TTC549 (cell line): ENCODE data around the gene SLC6A15.

Source experiments
- FAIRE-seq: peaks from 2 replicates; lab custom pipeline; 2012; peaks lifted over from hg19 to GRCh38; lab: Jason Lieb, UNC

SLC6A15 gene

DNA sequence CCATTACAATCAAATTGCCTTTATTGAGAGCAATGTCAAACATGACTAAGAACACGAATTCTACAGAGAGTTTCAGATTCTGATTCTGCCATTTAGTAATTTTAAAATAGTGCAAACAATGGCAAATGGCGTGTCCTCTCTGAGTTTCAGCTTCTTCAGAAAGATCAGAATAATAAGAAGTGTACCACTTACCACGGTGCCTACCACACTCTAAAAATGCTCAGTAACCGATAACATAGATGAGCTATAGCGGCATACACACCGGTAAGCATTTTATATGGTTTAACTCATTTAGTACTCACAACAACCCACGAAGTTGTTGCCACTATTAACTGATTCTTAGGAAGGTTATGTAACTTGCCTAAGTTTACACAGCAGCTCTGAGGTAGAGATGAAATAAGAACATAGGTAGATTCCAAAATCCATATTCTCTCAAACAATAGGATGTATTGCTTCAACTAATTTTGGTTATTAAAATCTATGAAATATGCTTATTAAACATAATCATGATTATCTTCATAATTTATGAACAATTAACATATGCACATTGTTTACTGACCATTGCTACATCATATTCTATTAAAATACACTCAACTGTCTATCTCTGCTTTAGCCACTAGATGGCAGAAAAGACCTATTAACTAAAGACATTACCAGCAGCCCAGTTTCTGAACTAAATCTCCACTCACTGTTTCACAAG is 38.3 kb downstream of the SLC6A15 start:
- FAIRE-seq, result peak; percentile 87

- FAIRE-seq, result no peak
Measured at GRCh38 chr12:84862186-84862585, 50.4 kb downstream of the SLC6A15 start.

GRCh38 chr12:84860718-84861117 is 51.9 kb downstream of the SLC6A15 start:
- FAIRE-seq, result no peak

DNA sequence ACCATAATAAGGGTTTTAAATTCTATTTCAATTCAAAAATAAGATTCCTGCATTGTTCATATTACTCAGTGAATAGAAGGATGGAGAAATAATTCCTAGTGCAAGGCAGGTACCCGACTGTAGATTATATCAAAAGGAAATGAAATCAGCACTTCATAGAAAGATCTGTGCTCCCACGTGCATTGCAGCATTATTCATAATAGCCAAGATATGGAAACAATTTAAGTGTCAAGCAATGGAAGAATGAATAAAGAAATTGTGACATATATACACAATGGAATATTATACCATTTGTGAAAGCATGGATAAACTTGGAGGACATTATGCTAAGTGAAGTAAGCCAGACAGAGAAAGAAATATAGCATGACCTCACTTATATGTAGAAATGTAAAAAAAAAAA is 53.8 kb downstream of the SLC6A15 start:
- FAIRE-seq, result no peak

- no peak for FAIRE-seq
Measured at GRCh38 chr12:84857525-84858208, 54.9 kb downstream of the SLC6A15 start.

DNA sequence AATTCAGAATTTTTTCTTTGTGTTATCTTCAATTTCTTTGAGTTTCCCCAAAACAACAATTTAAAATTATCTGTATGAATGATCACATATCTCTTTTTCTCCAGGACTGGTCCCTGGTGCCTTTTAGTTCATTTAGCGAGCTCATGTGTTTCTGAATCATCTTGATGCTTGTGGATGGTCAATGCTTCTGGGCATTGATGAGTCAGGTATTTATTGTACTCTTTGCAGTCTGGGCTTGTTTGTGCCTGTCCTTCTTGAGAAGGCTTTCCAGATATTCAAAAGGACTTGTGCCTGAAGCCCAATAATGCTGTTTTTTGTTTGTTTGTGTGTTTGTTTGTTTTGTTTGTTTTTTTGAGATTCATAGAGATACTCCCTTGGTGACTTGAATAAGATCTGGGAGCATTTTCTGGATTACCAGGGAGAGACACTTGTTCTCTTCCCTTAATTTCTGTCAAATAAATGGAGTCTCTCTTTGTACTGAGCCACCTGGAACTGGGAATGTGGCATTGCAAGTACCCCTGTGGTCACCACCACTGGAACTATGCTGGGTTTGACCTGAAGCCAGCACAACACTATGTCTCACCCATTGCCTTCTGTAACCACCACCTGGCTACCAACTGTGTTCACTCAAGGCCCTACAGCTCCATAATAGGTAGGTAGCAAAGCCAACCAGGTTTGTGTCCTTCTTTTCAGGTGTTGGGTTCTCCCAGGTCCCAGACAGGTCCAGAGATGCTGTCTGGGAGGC is 56.3 kb downstream of the SLC6A15 start:
- no peak for FAIRE-seq

GRCh38 chr12:84843593-84844144 is 68.9 kb downstream of the SLC6A15 start:
- no peak for FAIRE-seq

DNA sequence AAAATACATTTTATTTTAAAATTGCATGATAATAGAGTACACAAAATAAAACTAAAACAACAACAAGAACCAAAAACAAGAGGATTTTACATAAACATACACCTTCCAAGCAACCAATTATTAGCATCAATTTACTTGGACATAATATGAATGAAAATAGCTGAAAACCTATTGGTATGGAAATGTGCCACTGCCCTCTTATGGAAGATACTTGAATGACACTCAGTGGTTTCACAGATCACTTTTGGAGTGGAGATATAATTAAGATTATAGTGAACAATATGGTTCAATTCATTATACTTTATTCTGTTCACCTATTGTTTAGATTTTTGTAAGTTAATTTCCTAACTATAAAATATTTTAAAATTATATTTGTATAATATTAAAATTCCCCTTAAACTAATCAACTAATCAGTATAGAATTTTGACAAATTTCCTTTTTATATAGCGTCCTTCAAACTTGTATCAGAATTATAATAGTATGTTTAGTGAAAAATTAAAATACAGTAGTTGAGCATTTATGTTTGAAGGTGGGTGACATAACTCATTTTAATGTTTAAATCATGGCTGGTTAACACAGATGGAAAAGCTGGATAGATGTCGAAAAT is 70.1 kb downstream of the SLC6A15 start:
- FAIRE-seq, result peak; percentile 90

- FAIRE-seq, result no peak
Measured at GRCh38 chr12:84841591-84841990, 71.0 kb downstream of the SLC6A15 start.

DNA sequence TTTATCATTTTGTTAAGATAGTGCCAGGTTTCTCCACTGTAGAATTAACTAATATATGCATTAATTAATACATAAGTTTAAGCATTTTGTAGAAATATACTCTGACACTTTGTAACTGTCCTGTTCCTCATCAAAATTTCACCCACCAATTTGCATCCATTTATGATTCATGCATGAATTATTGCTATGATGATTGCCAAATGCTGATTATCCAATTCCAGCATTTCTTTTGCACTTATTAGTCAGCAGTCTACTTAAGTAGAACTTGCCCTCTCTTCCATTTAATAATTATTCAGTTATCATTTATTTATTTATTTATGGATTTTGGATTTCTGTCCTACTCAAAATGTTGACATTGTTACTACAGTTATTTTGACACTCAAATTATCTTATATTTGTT is 72.2 kb downstream of the SLC6A15 start:
- FAIRE-seq, result no peak

GRCh38 chr12:84826925-84827324 is 85.7 kb downstream of the SLC6A15 start:
- FAIRE-seq, result no peak

- FAIRE-seq, result no peak
Measured at GRCh38 chr12:84825149-84825548, 87.5 kb downstream of the SLC6A15 start.

GRCh38 chr12:84822525-84822924 is 90.1 kb downstream of the SLC6A15 start:
- no peak for FAIRE-seq

DNA sequence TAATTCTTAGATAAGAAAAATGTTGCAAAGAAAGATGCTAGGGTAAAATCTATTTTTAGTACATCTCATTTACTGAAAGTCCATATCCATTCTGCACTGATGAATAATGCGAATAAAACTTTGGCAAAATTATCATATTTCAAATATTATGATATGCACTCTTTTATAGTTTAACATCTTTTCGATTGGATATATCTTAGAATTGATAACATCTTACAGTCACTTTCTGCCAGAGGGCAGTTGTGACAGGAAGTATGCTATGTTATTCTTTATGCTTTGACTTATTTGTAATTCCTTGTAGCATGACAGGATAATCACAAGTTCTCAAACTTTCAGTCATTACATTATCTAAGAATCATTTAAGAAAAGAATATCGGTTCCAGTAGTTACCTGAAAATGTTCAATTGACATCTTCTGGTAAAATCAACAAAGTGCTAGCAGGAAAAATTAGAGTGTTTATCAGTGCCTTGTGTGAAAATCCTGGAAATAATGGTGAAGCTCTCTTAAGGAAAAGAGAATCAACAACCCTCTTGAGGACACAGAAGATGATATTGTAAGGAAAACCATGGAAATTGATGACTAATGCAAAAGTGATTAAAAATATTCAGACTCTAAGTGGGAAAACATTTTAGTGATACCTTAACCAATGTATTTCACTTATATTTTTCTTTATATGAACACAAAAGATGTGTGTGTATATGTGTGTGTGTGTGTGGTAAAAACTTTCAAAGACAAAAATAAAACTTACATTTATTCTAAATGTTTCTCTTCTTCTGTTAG is 95.5 kb downstream of the SLC6A15 start:
- FAIRE-seq, result no peak

DNA sequence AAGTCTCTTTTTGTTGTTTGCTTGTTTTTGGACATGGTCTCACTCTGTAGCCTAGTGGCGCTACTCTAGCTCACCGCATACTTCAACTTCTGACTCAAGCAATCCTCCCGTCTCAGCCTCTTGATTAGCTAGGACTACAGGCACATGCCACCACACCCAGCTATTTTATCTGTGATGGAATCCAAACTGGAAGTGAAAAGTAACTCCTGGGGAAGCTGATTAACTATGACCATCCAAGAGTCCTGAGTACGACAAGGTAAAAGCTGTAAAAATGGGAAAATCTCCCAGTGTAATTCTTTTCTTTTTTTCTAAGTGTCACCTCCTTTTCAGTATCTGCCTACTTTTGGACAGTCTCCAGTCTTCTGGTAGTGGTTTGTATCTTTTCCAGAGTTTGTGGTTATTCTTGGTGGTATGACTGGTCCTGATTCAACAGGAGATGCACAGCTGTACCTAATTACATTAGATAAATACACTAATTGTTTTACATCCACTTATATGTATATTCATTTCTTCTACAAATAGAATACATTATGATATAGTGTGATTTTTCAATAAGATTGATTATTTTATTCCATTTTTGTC is 97.8 kb downstream of the SLC6A15 start:
- no peak for FAIRE-seq

- FAIRE-seq, result no peak
Measured at GRCh38 chr12:84813780-84814663, 98.6 kb downstream of the SLC6A15 start.

- no peak for FAIRE-seq
Measured at GRCh38 chr12:84811291-84811690, 101.3 kb downstream of the SLC6A15 start.

GRCh38 chr12:84810611-84811010 is 102.0 kb downstream of the SLC6A15 start:
- no peak for FAIRE-seq
